8988T (cell line): ENCODE results near the gene PSMF1.

Experiments
- DNase-seq: peaks from one replicate; pipeline ENCODE4 v3.0.0; 2011

The PSMF1 gene

DNA sequence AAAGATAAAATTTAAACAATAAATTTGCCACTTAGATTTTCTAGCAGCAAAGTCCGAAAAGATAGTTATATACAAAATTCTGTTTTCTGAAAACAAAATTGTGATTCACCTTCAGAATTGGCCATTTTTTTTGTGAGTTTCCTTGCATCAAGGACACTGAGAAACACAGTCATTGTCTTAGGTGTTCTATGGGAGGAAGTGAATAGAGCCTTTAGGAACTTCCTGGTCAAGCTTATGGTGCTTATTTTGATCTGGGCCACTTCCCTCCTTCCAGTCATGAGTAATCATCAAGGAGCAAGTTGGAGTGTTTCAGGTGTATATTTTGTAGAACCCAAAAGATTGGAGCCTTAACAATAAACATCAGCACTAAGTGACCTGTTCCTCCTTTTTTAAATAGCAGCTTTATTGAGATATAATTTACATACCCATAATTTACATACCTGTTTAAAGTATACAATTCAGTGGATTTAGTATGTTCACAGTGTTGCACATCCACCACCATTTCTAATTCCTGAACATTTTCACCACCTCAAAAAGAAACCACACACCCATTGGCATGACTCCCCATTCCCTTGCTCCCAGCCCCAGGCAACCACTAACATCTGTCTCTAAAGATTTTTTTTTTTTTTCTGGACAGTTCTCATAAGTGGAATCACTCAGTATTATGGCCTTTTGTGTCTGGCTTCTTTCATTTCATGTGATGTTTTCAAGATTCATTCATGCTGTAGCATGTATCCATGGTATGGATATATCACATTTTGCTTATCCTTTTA is 48.7 kb downstream of the PSMF1 start:
- DNase-seq: no peak

DNA sequence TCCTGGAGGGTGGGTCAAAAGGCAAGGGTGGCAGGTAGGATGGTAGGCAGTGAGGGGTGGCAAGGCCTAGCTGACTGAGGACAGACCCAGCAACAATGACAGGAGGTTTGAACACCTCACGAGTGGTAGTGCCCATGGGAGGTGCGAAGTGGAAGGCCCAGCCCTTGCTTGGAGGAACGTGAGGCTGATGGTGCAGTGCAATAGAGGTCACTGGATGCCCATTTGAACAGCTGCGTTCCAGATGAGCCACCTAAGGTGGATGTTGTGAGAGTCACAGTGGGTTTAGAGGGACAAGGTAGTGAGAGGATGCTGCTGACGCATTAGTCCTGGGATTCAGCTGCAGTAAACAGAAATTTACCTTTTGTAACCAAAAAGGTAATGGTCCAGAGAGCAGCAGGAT is 50.8 kb downstream of the PSMF1 start:
- no peak for DNase-seq

DNA sequence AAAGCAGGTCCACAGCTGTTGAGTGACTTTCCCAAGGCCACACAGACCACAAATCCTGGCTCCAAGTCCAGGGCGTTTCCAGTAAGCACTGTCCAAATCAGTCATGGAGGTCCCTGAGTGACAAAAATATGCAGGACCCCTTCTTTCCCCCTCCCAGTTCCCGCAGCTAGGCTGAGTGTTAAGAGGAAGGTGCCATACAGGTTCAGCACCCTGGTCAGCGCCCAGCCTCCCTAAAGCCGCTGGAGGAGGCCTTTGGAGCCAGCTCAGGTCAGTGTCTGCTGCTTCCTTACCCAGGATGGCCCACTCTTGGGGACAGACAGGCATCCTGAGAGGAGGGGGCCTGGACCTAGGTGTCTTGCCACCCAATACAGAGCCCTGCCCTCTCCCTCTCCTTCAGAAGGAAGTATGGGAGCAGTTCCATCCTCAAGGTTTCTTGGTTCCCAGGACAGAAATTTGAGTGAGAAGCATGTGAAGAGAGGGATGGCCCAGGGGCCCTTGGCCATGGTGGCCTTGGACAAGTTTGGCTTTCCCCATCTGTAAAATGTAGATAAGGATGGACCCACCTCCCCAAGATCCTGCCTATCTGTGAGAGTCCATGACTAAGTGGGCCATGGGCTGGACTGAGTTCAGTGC is 53.2 kb downstream of the PSMF1 start:
- no peak for DNase-seq

DNA sequence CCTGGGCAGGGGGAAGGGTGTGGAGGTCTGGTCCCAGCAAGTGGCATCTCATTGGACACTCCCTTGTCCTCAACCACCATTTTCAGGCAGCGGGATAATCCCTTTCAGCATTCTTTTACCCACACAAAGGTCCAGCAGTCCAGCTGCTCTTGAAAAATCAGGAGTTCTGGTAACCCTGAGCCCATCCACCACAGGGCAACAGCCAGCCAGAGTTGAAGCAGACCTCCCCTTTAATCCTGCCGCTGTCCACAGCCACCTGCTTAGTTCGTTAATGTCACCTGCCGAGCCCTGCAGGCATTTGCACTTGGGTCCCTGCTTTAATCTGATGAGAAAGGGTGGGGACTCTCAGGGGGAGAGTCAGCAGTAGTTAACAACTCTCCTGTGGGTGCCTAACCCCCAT is 55.3 kb downstream of the PSMF1 start:
- DNase-seq: no peak

- DNase-seq: no peak
Measured at GRCh38 chr20:1174787-1175186, 56.4 kb downstream of the PSMF1 start.

GRCh38 chr20:1177680-1178079 is 59.3 kb downstream of the PSMF1 start:
- peak; percentile 49 for DNase-seq

- no peak for DNase-seq
Measured at GRCh38 chr20:1178103-1178502, 59.7 kb downstream of the PSMF1 start.

GRCh38 chr20:1178623-1179022 is 60.2 kb downstream of the PSMF1 start:
- DNase-seq: no peak

DNA sequence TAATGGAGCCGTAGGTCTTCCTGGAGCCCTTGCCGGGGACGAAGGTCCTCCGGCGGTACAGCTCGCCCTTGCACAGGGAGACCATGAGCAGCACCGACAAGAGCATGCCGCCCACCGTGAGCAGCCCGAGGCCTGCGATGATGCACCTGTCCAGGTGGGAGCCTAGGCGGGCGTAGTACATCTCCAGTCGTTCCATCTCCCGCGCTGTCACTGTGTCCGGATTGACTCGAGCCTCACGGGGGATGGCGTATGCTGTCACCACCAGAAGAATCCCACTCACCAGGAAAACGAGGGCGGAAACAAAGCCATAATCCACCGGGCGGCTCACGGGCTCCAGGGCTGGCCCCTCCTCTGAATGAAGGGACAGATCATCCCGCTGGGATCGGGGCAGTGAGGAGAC is 62.5 kb downstream of the PSMF1 start:
- no peak for DNase-seq

GRCh38 chr20:1182106-1182505 is 63.7 kb downstream of the PSMF1 start:
- no peak for DNase-seq

- no peak for DNase-seq
Measured at GRCh38 chr20:1183153-1183552, 64.8 kb downstream of the PSMF1 start.

DNA sequence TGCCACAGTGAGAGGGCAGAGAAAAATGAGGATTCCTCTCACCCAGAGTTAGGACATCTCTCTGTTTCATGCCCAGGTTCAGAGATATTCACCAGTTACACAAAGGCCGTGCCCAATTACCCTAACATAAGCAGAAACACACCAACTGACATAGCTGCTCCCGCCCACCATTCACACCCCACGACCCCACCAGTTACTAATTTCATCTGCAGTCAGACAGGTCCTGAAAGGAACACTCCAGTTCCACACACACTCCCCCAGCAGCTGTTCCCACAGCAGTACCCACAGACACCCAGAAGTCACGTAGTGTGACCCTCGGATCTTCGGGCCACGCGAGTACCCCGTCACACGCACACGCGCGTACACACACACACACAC is 65.8 kb downstream of the PSMF1 start:
- DNase-seq: no peak

GRCh38 chr20:1184638-1185315 is 66.4 kb downstream of the PSMF1 start, which contains the start of gene TMEM74B:
Gene TMEM74B (minus strand): TSS chr20:1184981. CDS start chr20:1183801, 1,180 bp downstream.
- DNase-seq: no peak

- peak; percentile 52 for DNase-seq
Measured at GRCh38 chr20:1185316-1185741, 66.9 kb downstream of the PSMF1 start.

- peak; percentile 74 for DNase-seq
Measured at GRCh38 chr20:1185790-1186334, 67.5 kb downstream of the PSMF1 start.

DNA sequence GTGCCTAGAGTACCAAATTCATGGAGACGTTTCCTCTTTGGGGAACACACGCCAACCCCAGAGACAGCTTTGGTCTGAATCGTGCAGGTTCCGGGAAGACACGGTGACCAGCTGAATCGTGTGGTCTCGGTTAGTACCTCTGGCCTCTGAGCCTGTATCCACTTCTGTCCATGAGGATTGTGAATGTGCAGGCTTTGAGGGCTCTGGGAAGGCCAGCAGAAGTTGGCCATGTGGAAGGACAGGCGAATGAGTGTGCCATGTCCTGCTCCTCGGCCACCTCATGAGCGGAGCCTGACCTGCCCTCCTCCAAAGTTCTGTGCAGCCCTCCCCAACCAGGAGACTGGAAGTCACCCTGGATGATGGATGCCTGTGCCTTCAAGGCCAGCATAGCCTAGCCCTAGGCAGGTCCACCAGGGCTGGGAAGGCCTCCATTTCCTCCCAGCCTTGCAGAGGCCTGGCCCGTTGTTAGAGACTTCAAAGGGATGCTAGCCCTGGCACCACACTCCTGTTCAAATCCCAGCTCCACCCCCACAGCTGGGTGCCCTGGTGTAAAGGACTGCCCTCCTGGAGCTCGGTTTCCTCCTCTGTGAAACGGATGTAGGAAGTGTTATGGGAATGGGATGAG is 68.1 kb downstream of the PSMF1 start:
- no peak for DNase-seq

DNA sequence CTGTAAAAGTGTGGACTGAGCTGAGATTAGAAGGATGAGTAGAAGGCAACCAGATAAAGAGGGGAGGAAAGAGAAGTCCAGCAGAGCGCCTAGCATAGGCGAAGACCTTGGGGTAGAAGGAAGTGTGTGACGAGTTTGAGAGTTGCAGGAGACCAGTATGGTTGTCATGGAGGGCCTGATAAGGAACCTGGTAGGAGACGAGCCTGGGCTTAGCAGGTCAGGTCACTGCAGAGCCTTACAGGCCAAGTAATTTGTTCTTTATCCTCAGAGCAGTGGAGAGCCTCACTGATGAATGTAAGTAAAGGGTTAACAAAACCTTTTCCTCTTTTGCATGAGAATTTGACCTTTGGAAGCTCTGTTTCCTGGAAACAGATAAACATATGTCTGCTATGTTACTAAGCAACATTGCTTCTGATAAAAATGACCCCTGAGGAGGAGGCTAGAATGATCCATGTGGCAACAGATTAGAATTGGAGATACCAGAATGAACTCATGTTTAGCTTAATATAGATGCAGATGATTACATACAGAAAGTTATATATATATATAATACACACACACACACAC is 69.3 kb downstream of the PSMF1 start:
- DNase-seq: no peak

DNA sequence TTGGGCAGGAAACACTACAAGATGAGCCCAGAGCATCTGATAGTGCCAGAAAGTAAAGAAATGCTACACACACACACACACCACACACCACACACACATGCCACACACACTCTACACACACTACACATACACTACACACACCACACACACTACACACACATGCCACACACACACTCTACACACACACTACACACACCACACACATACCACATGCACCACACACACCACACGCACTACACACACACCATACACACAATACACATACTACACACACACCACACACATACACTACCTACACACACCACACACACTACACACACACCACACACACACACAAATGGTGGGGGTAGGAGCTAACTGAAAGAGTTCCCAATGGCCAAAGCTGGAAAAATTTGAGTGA is 69.9 kb downstream of the PSMF1 start:
- no peak for DNase-seq

DNA sequence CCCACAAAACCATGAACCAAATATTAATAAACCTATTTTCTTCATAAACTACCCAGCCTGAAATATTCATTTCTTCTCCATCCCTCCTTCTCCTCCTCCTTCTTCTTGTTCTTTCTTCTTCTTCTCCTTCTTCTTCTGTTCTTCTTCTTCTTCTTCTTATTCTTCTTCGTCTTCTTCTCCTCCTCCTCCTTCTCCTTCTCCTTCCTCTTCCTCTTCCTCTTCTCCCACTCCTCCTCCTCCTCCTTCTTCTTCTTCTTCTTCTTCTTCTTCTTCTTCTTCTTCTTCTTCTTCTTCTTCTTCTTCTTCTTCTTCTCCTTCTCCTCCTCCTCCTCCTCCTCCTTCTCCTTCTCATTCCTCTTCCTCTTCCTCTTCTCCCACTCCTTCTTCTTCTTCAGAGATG is 71.4 kb downstream of the PSMF1 start:
- no peak for DNase-seq

- no peak for DNase-seq
Measured at GRCh38 chr20:1190847-1191246, 72.4 kb downstream of the PSMF1 start.

DNA sequence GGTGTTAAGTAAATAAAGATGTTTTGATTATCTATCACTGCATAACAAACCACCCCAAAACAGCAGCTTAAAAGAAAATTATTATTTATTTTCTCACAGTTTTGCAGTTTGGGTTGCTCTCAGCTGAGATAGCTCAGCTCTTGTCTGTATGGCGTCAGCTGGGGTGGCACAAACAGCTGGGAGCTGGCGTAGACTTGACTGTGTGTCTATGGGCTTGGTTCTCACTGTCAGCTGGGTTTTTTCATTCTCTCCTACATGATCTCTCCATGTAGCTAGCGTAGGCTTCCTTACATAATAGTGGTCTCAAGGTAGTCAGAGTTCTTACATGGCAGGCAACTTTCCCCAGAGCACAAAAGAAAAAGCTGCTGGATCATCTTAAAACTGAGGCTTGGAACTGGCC is 72.9 kb downstream of the PSMF1 start:
- DNase-seq: no peak

- DNase-seq: no peak
Measured at GRCh38 chr20:1195226-1195625, 76.8 kb downstream of the PSMF1 start.

DNA sequence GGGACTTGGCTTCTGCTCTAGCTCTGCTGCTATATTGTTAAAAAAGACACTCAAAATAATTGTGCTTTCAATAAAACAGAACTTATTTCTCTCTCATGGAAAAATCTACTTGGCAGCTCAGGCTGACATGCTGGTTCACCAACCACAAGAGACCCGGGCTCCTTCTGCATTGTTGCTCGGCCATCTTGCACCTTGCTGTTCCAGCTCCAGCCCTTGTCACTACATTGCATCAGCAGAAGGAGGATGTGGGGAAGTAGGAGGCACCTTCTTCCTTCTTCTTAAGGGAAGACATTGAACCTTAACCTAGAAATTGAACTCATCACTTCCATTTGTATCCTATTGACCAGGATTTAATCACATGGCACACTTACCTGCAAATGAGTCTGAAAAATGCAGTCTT is 78.2 kb downstream of the PSMF1 start:
- no peak for DNase-seq
